Limb (tissue), 2 donors: ENCODE data around the gene NFIX.
A peak's percentile ranks its signal among the peaks of the same experiment; 100 is the strongest.

ENCODE experiments used
- DNase-seq, 2 donors: peaks; one replicate each; pipeline ENCODE4 v3.0.0-alpha.2; 2016; ENCODE audit errors: extremely low spot score in 2 of 2

Gene NFIX

DNA sequence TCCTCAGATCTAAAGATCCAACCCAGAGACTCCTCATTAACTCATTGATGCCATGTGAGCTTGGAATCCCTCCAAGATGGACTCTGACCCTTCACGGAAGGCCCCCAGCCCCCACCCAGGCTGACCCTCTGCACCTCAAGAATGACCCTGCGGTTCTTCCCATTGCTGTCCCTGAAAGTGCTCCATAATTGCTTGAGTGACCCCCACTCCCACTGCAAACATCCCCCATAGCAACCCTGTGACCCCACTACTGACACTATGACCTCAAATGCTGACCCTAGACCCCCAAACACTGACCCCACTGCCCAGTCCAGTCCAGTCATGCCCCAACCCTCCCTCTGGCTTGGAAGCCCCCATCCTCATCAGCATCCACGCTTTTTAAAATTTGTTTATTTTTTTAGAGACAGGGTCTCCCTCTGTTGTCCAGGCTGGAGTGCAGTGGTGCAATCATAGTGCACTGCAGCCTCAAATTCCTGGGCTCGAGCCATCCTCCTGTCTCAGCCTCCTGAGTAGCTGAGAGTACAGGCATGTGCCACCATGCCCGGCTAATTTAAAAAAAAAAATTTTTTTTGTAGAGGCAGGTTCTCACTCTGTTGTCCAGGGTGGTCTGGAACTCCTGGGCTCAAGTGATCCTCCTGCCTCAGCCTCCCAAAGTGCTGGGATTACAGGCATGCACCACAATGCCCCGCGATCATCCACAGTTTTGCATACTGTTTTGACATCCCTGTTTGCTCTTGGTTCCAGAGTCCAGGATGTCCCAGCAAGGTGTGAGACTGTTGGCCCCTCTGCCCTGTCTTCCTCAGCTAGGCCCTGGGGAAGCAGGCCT, 106.5 kb downstream of the NFIX start:
- DNase-seq = peak in 1 of 2 donors; percentile 26

- DNase-seq = no peak
Observed at GRCh38 chr19:13102416-13102665, 107.1 kb downstream of the NFIX start.

DNA sequence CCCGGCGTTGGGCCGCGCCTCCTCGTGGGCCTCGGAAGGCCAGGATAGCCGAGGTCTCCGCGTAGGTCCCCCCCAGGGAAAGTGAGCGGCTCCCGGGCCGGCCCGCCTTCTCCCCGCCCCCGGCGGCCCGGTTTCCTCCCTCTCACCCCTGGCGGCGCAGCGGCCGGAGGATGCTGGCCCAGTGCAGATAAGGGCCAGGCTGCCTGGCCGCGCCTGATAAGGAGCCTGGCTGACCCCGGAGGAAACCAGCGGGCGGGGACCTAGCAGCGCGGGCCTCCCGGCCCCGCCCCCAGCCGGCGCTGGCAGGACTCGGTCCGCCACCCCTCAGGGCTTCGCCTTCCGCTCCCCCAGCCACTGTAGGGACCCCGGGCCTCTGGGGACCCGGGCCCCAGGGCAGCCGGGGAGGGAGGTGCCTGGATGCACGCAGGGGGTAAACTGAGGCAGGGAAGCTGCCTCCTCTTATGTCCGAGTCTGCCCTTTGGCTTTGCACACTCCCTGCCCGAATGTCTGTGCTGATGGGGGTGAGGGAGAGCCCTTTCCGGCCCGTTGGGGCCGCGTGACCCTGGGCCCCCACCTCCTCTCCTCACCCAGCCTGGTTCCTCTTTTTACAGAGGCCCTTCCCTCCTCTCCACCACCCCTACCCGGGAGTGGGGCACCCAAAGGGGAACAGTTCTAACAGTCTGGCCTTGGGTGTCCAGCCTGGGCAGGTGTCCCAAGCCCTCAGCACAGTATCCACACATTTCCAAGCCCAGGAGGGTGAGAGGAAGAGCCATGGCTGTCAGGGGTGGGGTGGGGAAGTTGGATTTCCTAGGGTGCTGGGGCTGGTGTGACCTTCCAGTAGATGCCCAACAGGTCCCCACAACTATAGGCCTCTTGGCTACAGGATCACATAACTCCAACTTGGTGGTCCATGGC, 107.6 kb downstream of the NFIX start, which contains the start of gene LYL1:
Gene LYL1, minus strand, starts transcription at position 193 of the 915 bp plus-strand sequence. CDS start 1,687 bp downstream, outside the sequence.
- DNase-seq = peak in 1 of 2 donors; percentile 63

- DNase-seq = no peak
Observed at GRCh38 chr19:13103581-13104359, 108.5 kb downstream of the NFIX start.

DNA sequence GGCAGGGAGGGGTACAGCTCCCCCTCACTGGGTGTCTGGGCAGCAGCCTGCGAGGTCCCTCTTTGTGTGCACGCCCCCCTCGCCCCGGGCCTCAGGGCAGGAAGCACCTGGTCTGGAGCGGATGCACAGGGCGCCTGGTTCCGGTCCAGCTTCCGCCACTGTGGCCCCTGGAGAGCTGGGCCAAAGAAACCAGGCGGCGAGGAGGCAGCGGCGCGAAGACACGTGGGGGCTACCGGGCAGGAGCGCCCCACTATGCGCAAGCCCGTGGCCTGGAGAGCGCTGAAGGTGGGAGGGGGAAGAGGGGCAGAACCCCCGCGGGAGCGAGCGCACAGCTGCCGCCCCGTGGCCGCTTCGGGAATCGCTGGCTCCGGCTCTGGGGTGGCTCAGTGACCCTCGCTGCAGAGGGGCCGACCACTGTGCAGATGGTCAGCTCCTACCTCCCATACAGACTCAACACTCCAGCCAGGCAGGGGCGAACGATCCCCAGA, 109.1 kb downstream of the NFIX start:
- peak in 1 of 2 donors; percentile 70 for DNase-seq

- DNase-seq = no peak
Observed at GRCh38 chr19:13104848-13105711, 109.8 kb downstream of the NFIX start.

GRCh38 chr19:13109361-13110098, 114.3 kb downstream of the NFIX start:
- no peak for DNase-seq

DNA sequence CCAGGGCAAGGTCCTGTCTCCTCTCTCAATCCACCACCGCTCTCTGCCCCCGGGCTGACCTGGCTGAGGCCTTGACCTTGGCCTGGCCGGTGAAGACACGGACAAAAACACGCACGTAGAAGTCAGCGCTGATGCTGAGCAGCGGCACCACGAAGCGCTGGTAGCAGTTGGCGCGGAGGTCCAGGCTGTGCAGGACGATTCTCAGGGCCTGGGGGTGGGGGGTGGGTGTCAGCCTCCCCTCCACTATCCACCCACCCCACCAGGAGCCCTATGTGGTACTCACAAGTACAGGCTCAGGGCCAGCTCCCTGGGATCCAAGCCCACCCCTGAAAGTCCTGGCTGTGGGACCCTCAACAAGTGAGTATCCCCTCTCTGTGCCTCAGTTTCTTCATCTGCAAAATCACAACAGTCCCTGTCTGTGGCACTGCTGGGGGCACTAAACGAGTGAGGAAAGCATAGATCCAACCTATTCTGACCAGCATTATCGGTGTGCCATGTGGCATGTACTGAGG, 114.9 kb downstream of the NFIX start:
- no peak for DNase-seq

GRCh38 chr19:13112555-13112954, 117.3 kb downstream of the NFIX start:
- DNase-seq = no peak

DNA sequence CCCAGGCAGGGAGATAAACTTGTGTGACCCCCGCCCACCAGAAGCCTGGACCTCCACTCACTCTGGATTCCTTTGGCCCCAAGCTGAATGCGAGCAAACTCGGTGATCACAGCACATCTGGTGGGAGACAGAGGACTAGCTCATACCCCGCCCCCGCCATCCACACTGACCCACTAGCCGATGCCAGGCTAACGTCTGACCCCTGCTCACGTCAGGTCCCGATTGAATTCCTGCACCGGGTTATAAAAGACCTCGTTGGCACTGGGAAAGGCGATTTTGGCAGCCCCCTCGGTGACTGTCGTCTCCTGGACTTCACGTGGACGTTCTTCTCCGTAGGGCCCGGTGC, 120.6 kb downstream of the NFIX start:
- DNase-seq = no peak

DNA sequence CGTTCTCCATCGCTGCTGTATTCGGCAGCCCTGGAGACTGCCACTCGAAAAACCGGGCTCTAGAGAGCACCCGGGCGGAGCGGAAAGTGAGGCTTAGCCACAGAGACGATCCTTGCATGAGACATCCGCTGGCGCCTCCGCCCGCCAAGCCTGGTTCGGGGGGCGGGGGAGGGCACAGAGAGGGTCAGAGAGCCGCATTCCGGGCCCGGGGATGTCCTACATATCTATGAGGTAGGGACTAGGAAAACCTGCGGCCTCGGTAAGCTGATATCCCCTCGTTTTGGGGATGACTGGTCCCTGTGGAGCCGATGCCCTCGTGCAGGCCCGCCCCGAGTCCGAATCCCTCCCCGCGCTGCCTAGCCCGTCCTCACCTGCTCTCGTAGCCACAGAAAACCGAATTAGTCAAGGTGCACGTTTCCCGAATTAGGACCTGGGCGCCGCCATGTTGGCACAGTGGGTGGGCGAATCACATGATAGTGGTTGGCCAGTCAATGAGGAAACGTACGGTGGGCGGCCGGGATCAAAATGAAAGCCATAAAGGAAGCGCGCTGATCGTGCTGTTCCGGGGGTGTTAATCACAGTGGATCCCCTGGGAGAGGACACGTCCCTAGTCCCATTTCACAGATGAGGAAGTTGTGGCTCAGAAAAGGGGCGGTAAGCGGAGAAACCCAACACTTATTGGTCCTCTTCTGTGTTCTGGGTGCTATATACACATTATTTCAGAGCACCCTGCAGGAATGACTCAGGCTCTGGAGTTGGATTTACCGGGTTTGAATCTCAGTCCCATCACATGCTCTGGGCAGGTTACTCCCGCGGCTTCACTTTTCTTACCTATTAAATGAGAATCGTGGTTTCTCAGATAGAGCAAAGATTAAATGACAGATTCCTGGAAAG, 121.3 kb downstream of the NFIX start, which contains the start of gene TRMT1:
Gene TRMT1, minus strand, starts transcription at position 459 of the 894 bp plus-strand sequence. Its CDS starts 341 bp downstream, at position 118.
- peak; percentile 89 to 93 for DNase-seq

DNA sequence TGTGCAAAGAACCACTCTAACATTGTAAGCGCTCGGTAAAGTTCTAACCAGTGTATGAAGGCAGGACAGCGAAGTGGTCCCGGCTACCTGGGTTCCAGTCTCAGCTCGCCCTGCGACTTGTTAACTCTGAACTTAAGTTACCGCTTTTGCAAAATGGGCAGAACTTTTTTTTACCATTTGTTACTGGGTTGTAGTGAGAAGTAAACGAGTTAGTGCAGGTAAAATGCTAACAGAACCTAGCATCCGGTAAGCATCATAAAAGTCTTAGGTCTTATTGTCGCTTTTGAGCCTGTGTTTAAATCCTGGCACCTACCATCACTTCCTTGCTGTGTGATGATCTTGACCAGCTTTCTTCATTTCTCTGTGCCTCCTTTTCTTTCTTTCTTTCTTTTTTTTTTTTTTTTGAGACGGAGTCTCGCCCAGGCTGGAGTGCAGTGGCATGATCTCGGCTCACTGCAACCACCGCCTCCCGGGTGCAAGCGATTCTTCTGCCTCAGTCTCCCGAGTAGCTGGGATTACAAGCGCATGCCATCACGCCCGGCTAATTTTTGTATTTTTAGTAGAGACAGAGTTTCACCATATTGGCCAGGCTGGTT, 122.0 kb downstream of the NFIX start:
- DNase-seq = no peak

DNA sequence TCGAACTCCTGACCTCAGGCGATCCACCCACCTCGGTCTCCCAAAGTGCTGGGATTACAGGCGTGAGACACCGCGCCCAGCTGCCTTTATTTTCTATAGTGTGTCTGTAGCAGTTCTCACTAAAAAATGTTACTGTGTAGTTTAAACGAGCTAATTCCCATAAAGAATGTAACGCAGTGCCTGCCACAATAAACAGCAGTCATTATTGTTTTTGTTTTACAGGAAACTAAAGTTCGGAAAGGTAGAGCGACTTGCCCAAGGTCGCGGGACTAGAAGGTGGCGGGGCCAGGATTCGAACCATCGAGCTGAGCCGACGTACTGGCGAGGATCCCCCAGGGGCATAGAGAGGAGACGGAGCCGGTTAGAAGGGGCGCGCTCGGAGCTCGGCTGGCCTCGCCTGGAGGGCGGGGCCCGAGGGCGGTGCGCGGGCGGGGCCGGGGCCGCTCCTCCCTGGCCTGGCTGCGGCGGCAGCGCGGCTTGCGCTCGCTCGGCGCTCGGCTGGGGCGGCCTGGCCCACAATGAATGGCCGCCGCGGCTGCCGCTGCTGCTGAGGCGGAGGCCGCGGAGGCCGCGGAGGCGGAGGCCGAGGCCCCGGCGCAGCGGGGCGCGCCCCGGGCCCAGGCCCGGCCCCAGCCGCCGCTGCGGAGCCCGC, 122.6 kb downstream of the NFIX start, which contains the start of gene NACC1:
Gene NACC1, plus strand, starts transcription at position 493 of the 652 bp plus-strand sequence. CDS start 16,944 bp downstream, outside the sequence.
- DNase-seq = peak; percentile 93 to 95

GRCh38 chr19:13118424-13119193, 123.3 kb downstream of the NFIX start:
- DNase-seq = peak in 1 of 2 donors; percentile 71

DNA sequence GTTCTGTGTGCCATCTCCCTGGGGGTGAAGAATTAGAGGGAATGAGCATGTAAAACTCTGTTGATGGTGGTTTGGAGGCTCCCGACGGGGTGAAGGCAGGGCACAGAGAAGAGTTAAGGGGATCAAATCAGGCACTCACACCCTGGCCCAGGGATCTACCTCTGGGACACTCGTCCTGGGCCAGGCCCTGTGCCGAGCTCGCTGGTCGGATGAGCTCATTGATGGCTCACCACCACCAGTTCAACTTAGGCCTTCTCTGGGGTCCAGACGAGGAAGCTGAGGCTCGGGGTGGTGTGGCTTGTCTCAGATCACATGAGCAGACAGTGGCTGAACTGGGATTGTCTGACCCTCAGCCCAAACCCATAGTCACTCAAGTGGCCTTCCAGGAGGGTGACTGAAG, 124.4 kb downstream of the NFIX start:
- no peak for DNase-seq

- no peak for DNase-seq
Observed at GRCh38 chr19:13120031-13120430, 124.8 kb downstream of the NFIX start.

- DNase-seq = no peak
Observed at GRCh38 chr19:13120817-13121216, 125.5 kb downstream of the NFIX start.
